IMR-90 (cell line): Measurements from ENCODE around the gene HMCN1. TPM values are rescaled to one million over a fixed set of nuclear protein-coding genes. Genes with fewer than 3 reads are reported as not detected.

Experiments
- ATAC-seq: fragments of 200-7000 bp; cut with Tn5 transposase; 2 replicates; pipeline ENCODE4 v1.9.1; 2020; ENCODE audit warnings: low read depth, mild to moderate bottlenecking, moderate library complexity
- BruUV-seq: library from RNA; stranded (reverse); fragments of 400-500 nt; replicated peaks from 2 replicates; lab custom pipeline; 2021; lab: Mats Ljungman, UMichigan
- CTCF ChIA-PET: fragments of 300-600 bp; formaldehyde crosslinking; extraction: SDS; loops from one replicate; lab custom pipeline; 2021; ENCODE audit warnings: antibody characterized with exemption; lab: Yijun Ruan, JAX
- POLR2A ChIA-PET: fragments of 300-600 bp; sonication (Branson Sonifier 250); formaldehyde crosslinking; loops from one replicate; lab custom pipeline; 2022; ENCODE audit warnings: antibody characterized with exemption; ENCODE audit not compliant: unreplicated experiment; lab: Charles Lee
- DNase-seq: peaks from one replicate; pipeline ENCODE4 v3.0.0; 2013
- H2AFZ ChIP-seq: replicated peaks from 2 replicates; pipeline ENCODE3; 2013; ENCODE audit warnings: low read length, mild to moderate bottlenecking; ENCODE audit not compliant: poor library complexity
- H2AK5ac ChIP-seq: 2 replicates; pipeline ENCODE4 v1.6.1; 2013; ENCODE audit warnings: low read depth, low read length, inconsistent platforms
- H2AK9ac ChIP-seq: replicated peaks from 2 replicates; pipeline ENCODE3; 2013; ENCODE audit warnings: mild to moderate bottlenecking, low read depth, low read length, moderate library complexity; ENCODE audit not compliant: poor library complexity
- H2BK120ac ChIP-seq: 2 replicates; pipeline ENCODE4 v1.6.1; 2013; ENCODE audit warnings: low read depth, low read length, inconsistent platforms
- H2BK15ac ChIP-seq: 3 replicates; pipeline ENCODE4 v1.6.1; 2013; ENCODE audit warnings: low read depth, low read length, inconsistent platforms
- H2BK20ac ChIP-seq: 2 replicates; pipeline ENCODE4 v1.6.1; 2013; ENCODE audit warnings: low read depth, mild to moderate bottlenecking, inconsistent platforms, low read length, moderate library complexity
- H2BK5ac ChIP-seq: 2 replicates; pipeline ENCODE4 v1.6.1; 2013; ENCODE audit warnings: mild to moderate bottlenecking, low read depth, low read length, inconsistent platforms; ENCODE audit not compliant: poor library complexity, severe bottlenecking
- H3K14ac ChIP-seq: replicated peaks from 2 replicates; pipeline ENCODE4 v1.6.1; 2013; ENCODE audit warnings: low read depth, low read length, inconsistent platforms
- H3K18ac ChIP-seq: 2 replicates; pipeline ENCODE4 v1.6.1; 2013; ENCODE audit warnings: low read depth, low read length, control low read depth
- H3K23ac ChIP-seq: 2 replicates; pipeline ENCODE4 v1.6.1; 2013; ENCODE audit warnings: low read depth, low read length, inconsistent platforms
- H3K27ac ChIP-seq: 2 replicates; pipeline ENCODE4 v1.5.1; 2013; ENCODE audit warnings: mild to moderate bottlenecking, control low read depth, low read length; ENCODE audit not compliant: insufficient read depth
- H3K27me3 ChIP-seq: 2 replicates; pipeline ENCODE4 v1.6.1; 2013; ENCODE audit warnings: low read length; ENCODE audit not compliant: control insufficient read depth, insufficient read depth
- H3K36me3 ChIP-seq: 2 replicates; pipeline ENCODE4 v1.6.1; 2013; ENCODE audit warnings: low read length, mixed read lengths; ENCODE audit not compliant: control insufficient read depth, insufficient read depth
- H3K4ac ChIP-seq: 2 replicates; pipeline ENCODE4 v1.6.1; 2013; ENCODE audit warnings: low read depth, low read length, inconsistent platforms
- H3K4me1 ChIP-seq: 2 replicates; pipeline ENCODE4 v1.6.1; 2013; ENCODE audit warnings: low read length, mixed read lengths; ENCODE audit not compliant: control insufficient read depth, insufficient read depth
- H3K4me2 ChIP-seq: 2 replicates; pipeline ENCODE4 v1.6.1; 2013; ENCODE audit warnings: low read depth, mild to moderate bottlenecking, control low read depth, low read length, moderate library complexity
- H3K4me3 ChIP-seq: 2 replicates; pipeline ENCODE4 v1.5.1; 2013; ENCODE audit warnings: low read depth, mild to moderate bottlenecking, control low read depth, low read length, moderate library complexity; ENCODE audit not compliant: insufficient read depth
- H3K56ac ChIP-seq: 2 replicates; pipeline ENCODE4 v1.6.1; 2013; ENCODE audit warnings: low read length, inconsistent platforms; ENCODE audit not compliant: insufficient read depth; ENCODE audit errors: extremely low read depth
- H3K79me1 ChIP-seq, 2 experiments: 2 replicates each; pipeline ENCODE4 v1.6.1; 2013; ENCODE audit warnings: low read length in 2 of 2, inconsistent platforms in 1 of 2, low read depth in 1 of 2
- H3K9ac ChIP-seq: 2 replicates; pipeline ENCODE4 v1.6.1; 2013; ENCODE audit warnings: low read depth, low read length, control low read depth
- H3K9me1 ChIP-seq: 2 replicates; pipeline ENCODE4 v1.6.1; 2013; ENCODE audit warnings: low read length, inconsistent platforms; ENCODE audit not compliant: insufficient read depth
- H3K9me3 ChIP-seq: 2 replicates; pipeline ENCODE4 v1.6.1; 2013; ENCODE audit warnings: low read length; ENCODE audit not compliant: control insufficient read depth, insufficient read depth
- H4K20me1 ChIP-seq: 2 replicates; pipeline ENCODE4 v1.6.1; 2013; ENCODE audit warnings: low read length, inconsistent platforms; ENCODE audit not compliant: insufficient read depth
- H4K5ac ChIP-seq: 2 replicates; pipeline ENCODE4 v1.6.1; 2013; ENCODE audit warnings: mild to moderate bottlenecking, low read depth, low read length, control low read depth
- H4K8ac ChIP-seq, 2 experiments: 2 replicates each; pipeline ENCODE4 v1.6.1; 2013; ENCODE audit warnings: low read depth in 2 of 2, low read length in 2 of 2, control low read depth in 1 of 2, inconsistent platforms in 1 of 2
- H4K91ac ChIP-seq: 2 replicates; pipeline ENCODE4 v1.6.1; 2013; ENCODE audit warnings: low read depth, low read length, inconsistent platforms; ENCODE audit not compliant: insufficient read depth
- MAFK ChIP-seq: IDR thresholded peaks from 2 replicates; pipeline ENCODE4 v1.6.1; 2012; ENCODE audit warnings: low read depth, low read length, improper control_type of control experiment
- RCOR1 ChIP-seq: IDR thresholded peaks from 2 replicates; pipeline ENCODE4 v1.6.1; 2012; ENCODE audit warnings: mild to moderate bottlenecking, low read length, improper control_type of control experiment; ENCODE audit not compliant: insufficient replicate concordance
- WGBS, 2 experiments: methylation state at CpG; one replicate each; pipeline versions ENCODE4 v1.1.5 to v1.1.7; 2013; ENCODE audit warnings: missing lambda C conversion rate in 2 of 2; ENCODE audit not compliant: insufficient read length in 1 of 2; ENCODE audit errors: extremely low coverage in 2 of 2; 5-methylcytosine and 5-hydroxymethylcytosine counted together
- dilution Hi-C: fragments of 300-500 bp; cut with HindIII; formaldehyde crosslinking; loops from one replicate; pipeline ENCODE4 v1.14.3; 2018; ENCODE audit warnings: low sequenced_read_pairs; ENCODE audit not compliant: unreplicated experiment
- in situ Hi-C: fragments of 300-500 bp; cut with MboI; formaldehyde crosslinking; loops from 3 replicates; pipeline ENCODE4 v1.14.3; 2019; ENCODE audit warnings: low sequenced_read_pairs, inconsistent platforms, mixed read lengths
- intact Hi-C: fragments of 100-400 bp; cut with micrococcal nuclease; formaldehyde crosslinking; loops from 2 replicates; pipeline ENCODE4 v1.10.0; 2022
- polyA plus RNA-seq, 3 experiments: library from polyadenylated mRNA; depleted of rRNA; stranded (reverse); fragments of >200 nt; gene quantifications; 2 replicates each; pipeline ENCODE4 v1.2.3, GENCODE V29; 2012; ENCODE audit warnings: low replicate concordance in 1 of 3
- total RNA-seq: library from RNA; depleted of rRNA; stranded (reverse); fragments of >200 nt; gene quantifications from 2 replicates; pipeline ENCODE4 v1.2.3, GENCODE V29; 2012

HMCN1 gene
- total and polyA plus RNA-seq, 2 of the 4 experiments (the other 2 are of a cell fraction) = 6.1 to 11.7 TPM

DNA sequence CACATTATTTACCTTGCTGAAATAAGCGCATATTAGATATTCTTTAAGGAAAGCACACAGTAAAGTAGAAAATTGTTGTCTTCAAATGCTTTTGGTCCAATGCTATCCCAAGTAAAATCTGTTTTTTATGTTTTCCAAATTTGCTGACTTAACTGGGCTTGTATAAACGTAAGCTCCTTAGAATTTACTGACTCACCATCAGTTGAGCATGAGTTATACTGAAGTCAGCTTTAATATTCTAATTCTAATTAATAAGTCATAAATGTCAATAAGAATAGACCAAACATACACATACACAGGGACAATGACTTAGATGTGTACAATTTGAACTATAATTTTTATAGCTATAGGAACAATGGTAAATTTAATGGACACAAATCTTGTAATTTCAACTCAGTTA lies 321.7 kb downstream of the HMCN1 start:
- H3K27ac ChIP-seq = no peak overlapping the region
- no peak overlapping the region for H3K4me3 ChIP-seq
- H2BK120ac ChIP-seq = no peak overlapping the region
- no peak overlapping the region for H4K5ac ChIP-seq
- H3K27me3 ChIP-seq = no peaks in the 10 kb centered on the region
- H3K56ac ChIP-seq = no peak overlapping the region
- 0 out of 2 replicates have a peak, but pooled peaks cover 2% of the 10 kb centered on the region for H3K4me1 ChIP-seq
- H2AK9ac ChIP-seq = no peak overlapping the region
- no peak overlapping the region for H3K18ac ChIP-seq
- in situ Hi-C loops = no loop called here
- POLR2A ChIA-PET = no interaction called here
- H3K4ac ChIP-seq = no peak overlapping the region
- H2BK20ac ChIP-seq = no peak overlapping the region
- intact Hi-C loops = no loop called here
- H4K91ac ChIP-seq = no peak overlapping the region
- TF ChIP-seq MAFK = peak; percentile 87
- no peak for TF ChIP-seq RCOR1
- no peak overlapping the region for H3K14ac ChIP-seq
- H3K79me1 ChIP-seq = no peaks in the 10 kb centered on the region
- CTCF ChIA-PET = no interaction called here
- H2AK5ac ChIP-seq = no peak overlapping the region
- peaks cover 4% of the 10 kb centered on the region; the same call in 1 of the 2 replicates for H3K9me1 ChIP-seq
- H3K23ac ChIP-seq = no peak overlapping the region
- no peaks in the 10 kb centered on the region for H3K36me3 ChIP-seq
- no peak overlapping the region for H3K9ac ChIP-seq
- dilution Hi-C loops = no loop called here
- H2BK5ac ChIP-seq = no peak overlapping the region
- no peaks in the 10 kb centered on the region for H3K9me3 ChIP-seq
- DNase-seq (peak; percentile 51), ATAC-seq (peak; percentile 68)
- H4K8ac ChIP-seq = no peak overlapping the region
- no peaks in the 10 kb centered on the region for H4K20me1 ChIP-seq
- WGBS, 2 experiments = no CpG with 5 or more reads among the region's 2 CpGs
- BruUV-seq = no TSS peak
- H3K4me2 ChIP-seq = no peak overlapping the region
- no peak overlapping the region for H2AFZ ChIP-seq
- no peak overlapping the region for H2BK15ac ChIP-seq
